HG03432 (cell line): ENCODE results near the gene ATP8B2.
"Not testable (repeated sequence)": the region's sequence is repeated elsewhere in the genome, so short reads cannot be mapped to it uniquely, and the experiment has no call there.

Source experiments
- ATAC-seq: cut with Tn5 transposase; IDR thresholded peaks from one replicate; pipeline ENCODE4 v1.9.1; 2021; ENCODE audit warnings: mild to moderate bottlenecking, moderate library complexity; ENCODE audit not compliant: unreplicated experiment

The ATP8B2 gene

DNA sequence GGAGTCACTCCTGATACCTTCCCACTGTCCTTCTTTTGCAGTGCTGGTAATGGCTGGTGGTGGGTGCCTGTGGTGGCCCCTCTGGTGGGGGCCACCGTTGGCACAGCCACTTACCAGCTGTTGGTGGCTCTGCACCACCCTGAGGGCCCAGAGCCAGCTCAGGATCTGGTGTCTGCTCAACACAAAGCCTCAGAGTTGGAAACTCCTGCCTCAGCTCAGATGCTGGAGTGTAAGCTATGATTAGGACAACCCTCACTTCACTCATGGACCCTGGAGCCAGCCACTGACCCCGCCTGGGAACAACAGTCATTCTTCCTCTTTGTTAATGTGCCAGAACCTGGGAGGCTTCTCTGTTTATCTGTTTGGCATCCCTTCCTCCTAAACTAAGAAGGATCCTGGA lies 1.1 kb upstream of the ATP8B2 start:
- no peak for ATAC-seq

- ATAC-seq: peak; percentile 25
Observed at GRCh38 chr1:154325583-154326545, 539 bp downstream of the ATP8B2 start.

GRCh38 chr1:154326546-154327465 lies 1.5 kb downstream of the ATP8B2 start:
- ATAC-seq: no peak

DNA sequence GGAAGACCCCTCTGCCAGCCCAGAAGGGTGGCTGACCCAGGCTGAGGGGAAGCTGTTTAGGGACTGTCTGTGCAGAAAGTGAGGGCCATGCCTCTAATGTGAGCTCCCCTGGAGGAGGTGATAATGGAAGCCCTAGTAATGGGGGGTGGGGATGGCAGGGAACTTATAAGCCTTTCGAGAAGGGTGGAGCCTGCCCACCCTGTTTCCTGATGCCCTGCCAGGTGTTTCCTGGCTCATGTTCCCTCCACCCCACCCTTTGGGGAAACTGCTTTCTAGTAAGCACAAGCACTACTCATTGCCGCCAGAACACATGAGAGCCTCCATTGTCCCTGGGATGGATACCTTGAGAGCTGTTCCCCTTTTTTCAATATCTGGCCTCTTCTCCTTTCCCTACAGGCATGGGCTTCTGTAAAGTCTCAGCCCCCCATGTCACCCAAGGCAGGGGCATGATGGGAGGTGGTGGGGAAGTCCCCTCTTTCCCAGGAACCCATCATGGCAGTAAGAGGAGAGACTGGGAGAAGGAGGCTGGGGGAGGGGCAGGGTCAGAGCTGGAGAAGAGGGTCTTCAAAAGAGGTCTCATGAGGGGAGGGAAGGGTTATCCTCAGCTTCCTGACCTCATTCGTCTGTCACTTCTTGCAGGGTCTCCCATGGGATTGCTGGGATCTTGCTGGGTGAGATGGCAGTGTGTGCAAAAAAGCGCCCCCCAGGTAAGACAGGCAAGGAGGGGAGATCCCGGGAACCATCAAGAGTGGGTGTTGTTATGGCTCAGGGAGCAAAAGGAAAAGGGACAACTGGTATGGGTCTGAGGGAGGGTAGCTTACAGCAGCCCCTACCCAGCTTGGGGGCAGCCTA lies 2.4 kb downstream of the ATP8B2 start:
- no peak for ATAC-seq

DNA sequence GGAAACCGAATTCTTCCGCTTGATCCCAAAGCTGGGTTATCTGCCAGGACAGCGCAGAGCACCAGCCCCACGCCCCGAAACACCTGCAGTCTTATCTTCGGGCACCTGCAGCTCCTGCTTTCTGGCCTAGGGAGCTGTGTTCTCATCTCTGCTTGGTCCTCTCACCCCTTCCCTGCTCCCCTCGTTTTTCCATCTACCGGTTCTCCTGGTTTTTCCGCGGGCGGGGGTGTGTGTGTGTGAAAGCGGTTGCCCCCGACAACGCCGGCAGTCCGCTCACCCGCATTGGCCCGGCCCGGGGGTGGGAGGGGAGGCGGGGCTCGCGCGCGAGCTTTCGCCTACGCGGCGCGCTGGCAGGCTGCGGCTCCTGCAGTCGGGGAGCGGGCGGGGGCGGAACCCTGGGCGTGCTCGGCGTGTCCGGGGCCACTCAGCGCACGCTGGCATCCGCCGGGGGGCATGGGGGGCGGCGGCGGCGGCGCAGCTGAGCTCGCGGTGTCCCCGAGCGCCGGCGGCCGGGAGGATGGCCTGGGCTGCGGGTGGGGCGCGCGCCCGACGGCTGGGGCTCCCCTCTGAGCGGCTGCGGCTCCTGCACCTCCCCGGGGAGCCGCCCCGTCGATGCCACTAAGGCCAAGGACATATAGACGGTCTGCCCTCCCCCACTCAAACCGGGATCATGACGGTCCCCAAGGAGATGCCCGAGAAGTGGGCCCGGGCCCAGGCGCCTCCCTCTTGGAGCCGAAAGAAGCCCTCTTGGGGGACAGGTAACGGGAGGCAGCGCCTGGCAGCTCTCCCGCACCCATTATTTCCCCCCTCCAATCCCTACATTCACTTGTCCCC lies 3.2 kb downstream of the ATP8B2 start:
- ATAC-seq: peak; percentile 51

DNA sequence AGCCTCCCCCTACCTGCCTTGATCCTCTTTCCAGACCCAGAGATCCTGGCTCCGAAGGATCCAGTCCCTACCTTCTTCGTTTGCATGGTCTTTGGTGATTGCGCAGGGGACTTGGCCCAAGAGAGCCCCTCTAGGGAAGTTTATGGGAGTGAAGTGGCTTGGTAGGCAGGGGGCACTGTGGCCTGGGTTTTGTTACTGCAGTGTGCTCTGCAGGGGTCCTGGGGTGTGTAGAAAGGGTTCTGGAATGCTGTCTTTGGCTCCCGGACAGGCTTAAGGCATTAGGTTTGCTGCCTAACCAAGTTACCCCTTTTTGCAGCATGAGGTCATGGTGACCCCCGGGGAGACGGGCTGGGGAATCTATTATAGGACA lies 3.8 kb downstream of the ATP8B2 start:
- no peak for ATAC-seq

DNA sequence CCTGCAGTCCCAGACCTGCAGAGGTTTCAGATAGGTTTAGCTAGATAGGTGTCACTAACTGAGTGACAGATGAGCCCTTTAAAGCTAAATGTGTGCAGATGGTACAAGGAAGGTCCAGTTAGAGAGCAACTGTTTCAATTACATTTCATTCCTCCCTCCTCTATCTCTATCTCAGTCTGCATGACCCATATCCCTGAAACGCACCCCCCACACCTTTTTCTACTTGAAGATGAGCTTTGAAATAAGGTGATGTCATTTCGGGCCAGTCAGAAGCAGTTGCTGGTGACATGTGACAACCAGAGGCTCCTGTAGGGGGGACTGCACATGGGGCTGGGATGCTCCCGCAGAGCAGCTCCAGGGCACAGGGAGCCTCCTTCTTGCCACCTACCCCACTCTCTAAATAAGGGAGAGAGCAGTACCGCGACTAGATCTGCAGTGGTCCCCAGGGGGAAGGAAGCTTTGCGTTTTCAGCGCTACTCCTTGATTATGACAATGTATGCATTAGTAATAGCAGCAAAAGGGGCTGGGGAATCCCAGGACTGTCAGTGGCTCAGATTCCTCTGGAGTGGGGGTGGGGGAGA lies 4.3 kb downstream of the ATP8B2 start:
- ATAC-seq: no peak

GRCh38 chr1:154330669-154331068 lies 5.3 kb downstream of the ATP8B2 start:
- no peak for ATAC-seq

DNA sequence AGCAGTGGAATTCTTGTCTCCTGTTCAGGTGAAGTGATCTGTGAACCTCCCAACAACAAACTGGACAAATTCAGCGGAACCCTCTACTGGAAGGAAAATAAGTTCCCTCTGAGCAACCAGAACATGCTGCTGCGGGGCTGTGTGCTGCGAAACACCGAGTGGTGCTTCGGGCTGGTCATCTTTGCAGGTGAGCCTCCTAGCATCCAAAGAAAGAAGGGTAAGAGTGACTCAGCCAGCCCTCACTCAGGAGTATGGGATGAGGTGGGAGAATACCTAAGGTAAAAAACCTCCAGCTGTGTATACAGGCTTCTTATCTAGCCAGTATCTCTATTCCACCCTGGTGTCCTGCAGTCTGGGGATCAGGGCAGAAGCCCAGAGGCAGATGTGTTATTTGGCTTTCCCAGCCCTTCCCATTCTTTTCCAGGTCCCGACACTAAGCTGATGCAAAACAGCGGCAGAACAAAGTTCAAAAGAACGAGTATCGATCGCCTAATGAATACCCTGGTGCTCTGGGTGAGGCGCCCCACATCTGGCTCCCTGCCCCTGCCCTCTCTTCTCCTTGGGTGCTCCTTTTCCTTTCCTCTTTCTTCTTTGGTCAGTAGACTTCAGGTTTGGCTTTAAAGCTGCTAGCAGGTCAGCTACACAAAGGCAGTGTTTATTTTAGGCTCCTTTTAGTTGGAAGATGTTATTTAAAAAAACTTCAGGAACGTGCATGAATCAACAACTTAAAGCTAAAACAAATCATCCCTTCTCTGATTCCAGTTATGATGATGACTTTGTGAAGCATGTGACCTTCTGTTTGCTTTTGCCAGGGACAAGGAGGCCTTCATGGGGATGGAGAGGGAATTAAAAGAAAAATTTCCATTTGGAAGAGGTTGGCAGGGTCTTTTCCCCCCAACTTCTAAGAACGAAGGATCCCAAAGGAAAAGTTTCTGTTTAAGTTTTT lies 9.0 kb downstream of the ATP8B2 start:
- ATAC-seq: no peak

DNA sequence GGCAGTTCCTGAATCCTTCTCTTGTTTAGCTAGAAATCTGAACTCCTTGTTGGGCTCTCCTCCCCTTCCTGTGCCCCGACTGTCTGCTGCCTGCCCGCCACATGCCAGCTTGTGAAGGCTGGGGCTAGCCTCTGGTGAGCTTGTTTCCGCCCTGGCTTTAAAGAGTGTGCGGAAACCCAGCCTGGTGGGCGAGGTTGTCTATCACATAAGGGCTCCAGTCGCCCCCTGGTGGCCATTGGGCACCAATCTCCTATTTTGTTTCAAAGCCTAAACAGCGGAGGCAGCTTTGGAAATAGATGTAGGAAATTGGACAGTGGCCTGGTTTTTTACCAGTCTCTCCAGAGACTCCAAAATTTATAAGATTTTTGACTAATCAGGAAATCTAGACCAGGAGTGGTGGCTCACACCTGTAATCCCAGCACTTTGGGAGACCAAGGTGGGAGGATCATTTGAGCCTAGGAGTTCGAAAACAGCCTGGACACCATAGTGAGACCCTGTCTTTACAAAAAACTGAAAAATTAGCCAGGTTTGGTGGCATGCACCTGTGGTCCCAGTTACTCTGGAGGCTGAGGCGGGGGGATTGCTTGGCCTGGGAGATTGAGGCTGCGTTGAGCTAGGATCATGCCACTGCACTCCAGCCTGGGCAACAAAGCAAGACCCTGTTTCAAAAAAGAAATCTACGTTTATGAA lies 9.8 kb downstream of the ATP8B2 start:
- ATAC-seq: no peak

DNA sequence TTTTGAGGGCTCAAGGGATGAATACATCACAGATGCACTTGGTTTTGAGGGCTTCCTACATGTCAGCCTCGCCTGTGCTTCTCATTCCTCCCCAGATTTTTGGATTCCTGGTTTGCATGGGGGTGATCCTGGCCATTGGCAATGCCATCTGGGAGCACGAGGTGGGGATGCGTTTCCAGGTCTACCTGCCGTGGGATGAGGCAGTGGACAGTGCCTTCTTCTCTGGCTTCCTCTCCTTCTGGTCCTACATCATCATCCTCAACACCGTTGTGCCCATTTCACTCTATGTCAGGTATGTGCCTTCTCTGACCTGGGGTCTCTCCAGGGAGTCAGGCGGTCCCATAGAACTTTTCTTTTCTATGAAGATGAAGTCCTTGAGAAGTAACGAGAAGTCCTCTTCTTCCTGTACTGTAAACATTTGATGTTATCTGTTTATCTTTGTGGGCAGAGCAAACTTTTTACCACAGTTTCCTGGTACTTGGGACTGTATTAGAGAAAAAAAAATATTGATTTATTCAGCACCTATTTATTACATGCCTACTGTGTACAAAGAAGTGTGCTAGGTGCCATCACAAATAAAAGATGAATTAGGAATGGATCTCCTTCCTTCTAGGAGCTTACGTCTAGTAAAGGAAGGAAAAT lies 12.0 kb downstream of the ATP8B2 start:
- no peak for ATAC-seq

DNA sequence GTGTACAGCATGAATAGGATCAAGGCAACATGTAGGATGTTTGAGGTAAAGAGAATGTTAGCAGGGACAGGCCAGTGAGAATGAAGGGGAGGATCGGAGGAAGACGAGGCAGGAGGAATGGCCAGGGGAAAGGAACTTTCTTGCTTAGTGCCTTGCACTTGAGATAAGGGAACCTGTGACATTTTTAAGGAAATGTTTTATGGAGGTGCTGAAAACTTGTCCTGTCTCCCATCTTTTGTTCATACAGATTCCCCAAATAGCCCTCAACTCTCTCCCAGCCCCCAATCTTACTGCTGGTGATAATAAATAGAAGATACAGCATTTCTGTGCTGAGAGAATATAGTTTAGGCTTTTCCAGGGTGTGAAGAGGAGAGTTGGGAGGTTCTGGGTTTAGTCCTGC lies 13.6 kb downstream of the ATP8B2 start:
- ATAC-seq: no peak

- ATAC-seq: not testable (repeated sequence)
Observed at GRCh38 chr1:154341366-154341765, 16.0 kb downstream of the ATP8B2 start.

GRCh38 chr1:154342132-154342531 lies 16.8 kb downstream of the ATP8B2 start:
- ATAC-seq: no peak

DNA sequence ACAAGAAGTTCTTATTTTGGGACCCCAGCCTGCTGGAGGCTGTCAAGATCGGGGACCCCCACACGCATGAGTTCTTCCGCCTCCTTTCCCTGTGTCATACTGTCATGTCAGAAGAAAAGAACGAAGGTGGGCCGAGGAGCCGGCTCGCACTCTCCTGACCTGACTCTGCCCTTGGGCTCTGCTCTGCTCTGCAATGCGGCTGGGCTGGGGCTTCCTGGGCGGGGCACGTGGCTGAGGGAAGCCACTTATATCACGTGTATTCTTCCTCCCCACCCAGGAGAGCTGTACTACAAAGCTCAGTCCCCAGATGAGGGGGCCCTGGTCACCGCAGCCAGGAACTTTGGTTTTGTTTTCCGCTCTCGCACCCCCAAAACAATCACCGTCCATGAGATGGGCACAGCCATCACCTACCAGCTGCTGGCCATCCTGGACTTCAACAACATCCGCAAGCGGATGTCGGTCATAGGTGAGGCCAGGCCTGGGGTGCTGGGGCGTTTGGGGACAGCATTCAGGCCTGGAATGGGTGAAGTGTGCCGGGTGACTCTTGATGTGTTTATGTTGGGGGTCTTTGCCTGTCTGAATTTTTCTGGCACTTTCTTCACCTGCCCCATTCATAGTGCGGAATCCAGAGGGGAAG lies 17.6 kb downstream of the ATP8B2 start:
- no peak for ATAC-seq

DNA sequence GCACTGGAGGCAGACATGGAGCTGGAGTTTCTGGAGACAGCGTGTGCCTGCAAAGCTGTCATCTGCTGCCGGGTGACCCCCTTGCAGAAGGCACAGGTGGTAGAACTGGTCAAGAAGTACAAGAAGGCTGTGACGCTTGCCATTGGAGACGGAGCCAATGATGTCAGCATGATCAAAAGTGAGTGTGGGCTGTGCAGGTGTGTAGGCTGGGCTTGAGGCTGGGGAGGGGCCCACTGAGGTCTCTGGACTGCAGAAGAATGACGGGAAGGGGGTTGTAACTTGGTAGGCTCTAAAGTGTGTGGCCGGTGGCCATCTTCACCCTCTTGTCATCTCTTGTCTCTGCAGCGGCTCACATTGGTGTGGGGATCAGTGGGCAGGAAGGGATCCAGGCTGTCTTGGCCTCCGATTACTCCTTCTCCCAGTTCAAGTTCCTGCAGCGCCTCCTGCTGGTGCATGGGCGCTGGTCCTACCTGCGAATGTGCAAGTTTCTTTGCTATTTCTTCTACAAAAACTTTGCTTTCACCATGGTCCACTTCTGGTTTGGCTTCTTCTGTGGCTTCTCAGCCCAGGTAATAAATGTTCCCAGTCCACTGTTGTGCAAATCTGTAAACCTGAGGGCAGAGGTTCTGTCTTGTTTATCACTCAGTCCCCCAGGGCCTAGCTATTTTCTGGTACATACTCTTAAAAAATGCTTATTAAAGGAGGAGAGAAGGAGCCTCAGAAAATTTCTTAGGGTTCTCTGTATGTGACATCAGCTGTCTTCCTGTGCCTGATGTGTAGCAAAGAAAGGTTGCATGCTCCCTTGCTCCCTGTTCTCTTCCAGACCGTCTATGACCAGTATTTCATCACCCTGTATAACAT lies 19.9 kb downstream of the ATP8B2 start:
- no peak for ATAC-seq
